ENCODE measurements around the gene RSRC2.
"Not testable (repeated sequence)": the region's sequence is repeated elsewhere in the genome, so short reads cannot be mapped to it uniquely, and the experiment has no call there.

The RSRC2 gene

DNA sequence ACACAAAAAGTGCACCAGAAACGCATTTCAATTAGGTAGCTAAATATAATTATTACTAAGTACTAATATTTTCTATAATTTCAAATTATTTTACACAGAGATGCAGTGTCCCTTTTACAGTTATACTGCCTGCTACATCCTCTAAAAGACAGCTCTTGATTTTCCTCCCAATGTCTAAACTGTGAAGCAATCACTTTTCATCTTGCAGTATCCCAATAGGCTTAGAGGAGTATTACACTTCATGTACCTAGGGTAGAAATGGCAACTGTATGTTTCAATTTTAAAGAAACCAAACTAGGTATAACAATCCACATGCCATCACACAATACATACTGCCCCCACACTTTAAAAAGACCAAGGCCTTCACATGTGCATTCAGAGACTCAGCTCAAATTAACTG lies 7.3 kb downstream of the RSRC2 start:
- TF ChIP-seq FOXA1 (IDR thresholded peaks at IDR 0.05) = no peak
- ChIA-PET CTCF (no interaction called here), POLR2A (interaction anchor here (1.1 kb wide), 1 partner anchor 19 kb away, joined by 5 read pairs; no protein-coding TSS in a partner anchor)
- no peak for DNase-seq (ENCODE audit: extremely low spot score)

DNA sequence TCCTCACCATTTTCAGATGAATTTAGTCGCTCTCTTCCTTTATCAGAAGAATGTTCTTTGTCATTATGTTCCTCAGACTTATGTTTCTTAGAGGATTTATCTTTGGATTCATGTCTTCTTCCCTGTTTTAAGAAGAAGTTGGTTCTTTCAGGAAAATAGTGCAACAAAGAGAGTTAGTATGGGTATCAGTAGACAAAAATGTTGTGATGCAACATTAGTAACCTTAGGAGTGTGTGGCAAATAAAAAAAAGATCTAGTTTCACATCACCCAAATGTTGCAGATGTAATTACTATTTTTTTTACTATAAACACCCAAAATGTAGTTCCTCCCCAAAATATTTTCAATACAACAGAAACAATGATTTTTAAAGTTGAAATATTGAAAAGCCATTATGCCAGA lies 7.8 kb downstream of the RSRC2 start:
- CTCF ChIA-PET = no interaction called here
- TF ChIP-seq CTBP1 (IDR thresholded peaks at IDR 0.05; ENCODE audit: borderline replicate concordance) (no peak), SP1 (IDR thresholded peaks at IDR 0.05) (no peak), SUZ12 (IDR thresholded peaks at IDR 0.05) (no peak), FOXM1 (IDR thresholded peaks at IDR 0.05; ENCODE audit: borderline replicate concordance) (no peak), LEF1 (IDR thresholded peaks at IDR 0.05; ENCODE audit: borderline replicate concordance) (no peak), FOXK2 (IDR thresholded peaks at IDR 0.05) (no peak), ELF4 (IDR thresholded peaks at IDR 0.05) (no peak), FOXA1 (IDR thresholded peaks at IDR 0.05) (no peak), BHLHE40 (IDR thresholded peaks at IDR 0.05; ENCODE audit: borderline replicate concordance) (no peak), TARDBP (IDR thresholded peaks at IDR 0.05) (no peak), ZNF384 (IDR thresholded peaks at IDR 0.05) (no peak), ARNT (IDR thresholded peaks at IDR 0.05) (no peak), HDGF (IDR thresholded peaks at IDR 0.05; ENCODE audit: borderline replicate concordance) (no peak)
- TF ChIP-seq, protein P1, sequence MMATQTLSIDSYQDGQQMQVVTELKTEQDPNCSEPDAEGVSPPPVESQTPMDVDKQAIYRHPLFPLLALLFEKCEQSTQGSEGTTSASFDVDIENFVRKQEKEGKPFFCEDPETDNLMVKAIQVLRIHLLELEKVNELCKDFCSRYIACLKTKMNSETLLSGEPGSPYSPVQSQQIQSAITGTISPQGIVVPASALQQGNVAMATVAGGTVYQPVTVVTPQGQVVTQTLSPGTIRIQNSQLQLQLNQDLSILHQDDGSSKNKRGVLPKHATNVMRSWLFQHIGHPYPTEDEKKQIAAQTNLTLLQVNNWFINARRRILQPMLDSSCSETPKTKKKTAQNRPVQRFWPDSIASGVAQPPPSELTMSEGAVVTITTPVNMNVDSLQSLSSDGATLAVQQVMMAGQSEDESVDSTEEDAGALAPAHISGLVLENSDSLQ (IDR thresholded peaks at IDR 0.05) = no peak
- POLR2A ChIA-PET = interaction anchor here (1.1 kb wide), 1 partner anchor 19 kb away, joined by 5 read pairs; no protein-coding TSS in a partner anchor

DNA sequence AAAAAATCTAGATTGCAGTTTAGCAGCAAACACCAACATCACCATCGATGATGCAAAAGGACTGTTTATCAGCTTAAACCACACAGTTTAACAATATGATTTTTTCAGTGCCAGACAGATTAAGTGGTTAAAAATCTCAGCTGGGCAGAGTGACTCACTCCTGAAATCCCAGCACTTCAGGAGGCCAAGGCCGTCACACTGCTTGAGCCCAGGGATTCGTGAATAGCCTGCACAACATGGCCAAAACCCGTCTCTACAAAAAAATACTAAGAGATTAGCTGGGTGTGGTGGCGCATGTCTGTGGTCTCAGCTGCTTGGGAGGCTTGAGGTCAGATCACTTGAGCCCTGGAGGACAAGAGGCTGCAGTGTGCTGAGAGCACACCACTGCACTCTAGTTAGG lies 8.9 kb downstream of the RSRC2 start:
- ChIA-PET POLR2A (no interaction called here), CTCF (no interaction called here)
- DNase-seq (ENCODE audit: extremely low spot score) = no peak
- TF ChIP-seq ELF4 (IDR thresholded peaks at IDR 0.05) = no peak

More for the DNA sequence above, 7.8 kb downstream of the RSRC2 start:
- DNase-seq (ENCODE audit: extremely low spot score) = no peak

DNA sequence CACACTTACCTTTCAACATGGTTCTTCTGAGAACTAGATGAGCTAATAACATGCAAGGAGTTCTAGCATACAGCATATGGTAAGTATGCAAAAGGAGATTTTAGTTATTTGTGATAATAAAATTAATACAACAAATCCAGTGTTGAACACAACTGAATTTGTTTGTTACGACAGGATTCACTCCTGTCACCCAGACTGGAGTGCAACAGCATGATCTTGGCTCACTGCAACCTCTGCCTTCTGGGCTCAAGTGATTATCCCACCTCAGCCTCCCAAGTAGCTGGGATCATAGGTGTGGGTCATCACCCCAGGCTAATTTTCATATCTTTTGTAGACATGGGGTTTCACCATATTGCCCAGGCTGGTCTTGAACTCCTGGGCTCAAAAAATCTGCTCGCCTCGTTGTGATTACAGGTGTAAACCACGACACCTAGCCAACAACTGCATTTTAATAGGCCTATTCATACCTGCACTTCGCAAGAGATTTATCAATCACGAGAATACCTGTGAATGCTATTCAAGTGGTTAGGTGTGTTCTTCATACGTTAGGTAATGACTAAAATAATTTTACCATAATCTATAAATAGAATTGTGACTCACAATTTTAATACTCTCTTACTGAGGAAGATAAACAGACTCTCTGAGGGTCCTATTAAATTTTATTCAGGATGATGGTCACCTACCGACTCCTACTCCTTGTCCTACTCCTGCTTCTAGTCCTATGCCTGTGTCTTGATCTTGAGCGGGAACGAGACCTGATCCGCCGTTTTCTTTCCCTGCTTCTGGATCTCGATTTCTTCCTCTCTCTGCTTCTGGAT lies 10.0 kb downstream of the RSRC2 start:
- POLR2A ChIA-PET = no interaction called here
- CTCF ChIA-PET = no interaction called here
- no peak for TF ChIP-seq FOXK2 (IDR thresholded peaks at IDR 0.05)
- no peak for TF ChIP-seq CTBP1 (IDR thresholded peaks at IDR 0.05; ENCODE audit: borderline replicate concordance)
- no peak for TF ChIP-seq FOXA1 (IDR thresholded peaks at IDR 0.05)
- TF ChIP-seq L3MBTL2 (conservative IDR thresholded peaks at IDR 0.05) = no peak
- no peak for TF ChIP-seq BHLHE40 (IDR thresholded peaks at IDR 0.05; ENCODE audit: borderline replicate concordance)
- TF ChIP-seq TARDBP (IDR thresholded peaks at IDR 0.05) = no peak
- TF ChIP-seq NFRKB (IDR thresholded peaks at IDR 0.05) = no peak
- TF ChIP-seq, protein P1 (IDR thresholded peaks at IDR 0.05) = no peak
- no peak for DNase-seq (ENCODE audit: extremely low spot score)

DNA sequence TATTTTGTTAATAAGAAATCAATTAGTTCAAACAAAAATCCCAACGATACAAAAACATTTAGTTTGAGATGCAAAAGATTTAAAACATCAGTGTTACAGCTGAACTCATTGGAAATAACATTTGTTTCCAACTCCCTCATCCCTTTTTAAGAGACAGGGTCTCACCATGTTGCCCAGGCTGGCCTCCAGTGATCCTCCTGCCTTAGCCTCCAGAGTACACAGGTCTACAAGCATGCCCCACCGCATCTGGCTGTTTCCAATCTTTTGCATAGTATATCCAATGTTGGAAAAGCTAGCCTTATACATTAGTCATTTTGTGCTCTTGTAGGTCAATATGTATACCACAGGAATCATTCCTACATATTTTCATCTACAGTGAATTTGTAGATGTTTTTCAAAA lies 11.5 kb downstream of the RSRC2 start:
- TF ChIP-seq BHLHE40 (IDR thresholded peaks at IDR 0.05; ENCODE audit: borderline replicate concordance) (no peak), SUZ12 (IDR thresholded peaks at IDR 0.05) (no peak)
- DNase-seq (ENCODE audit: extremely low spot score) = no peak
- CTCF ChIA-PET = no interaction called here
- POLR2A ChIA-PET = no interaction called here

DNA sequence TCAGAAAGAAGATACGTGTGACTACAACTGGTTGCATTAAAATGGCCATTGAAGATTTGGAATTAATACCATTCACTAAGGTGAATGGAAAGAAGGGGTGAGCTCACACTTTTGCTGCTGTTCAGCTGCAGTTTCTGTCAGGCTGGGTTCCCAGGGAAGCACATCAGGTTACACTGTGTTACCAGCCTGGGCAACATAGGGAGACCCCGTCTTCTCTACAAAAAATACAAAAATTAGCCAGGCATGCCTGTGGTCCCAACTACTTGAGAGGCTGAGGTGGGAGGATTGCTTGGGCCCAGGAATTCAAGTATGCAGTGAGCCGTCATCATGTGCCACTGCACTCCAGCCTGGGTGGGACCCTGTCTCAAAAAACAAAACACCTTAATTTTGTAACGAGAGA lies 13.1 kb downstream of the RSRC2 start:
- ChIA-PET POLR2A (interaction anchor here (1.4 to 3.7 kb wide), 3 partner anchors 9 to 13 kb away, joined by 4 to 17 read pairs (median 16); partner anchors contain the start of genes KNTC1, RSRC2 and ZCCHC8), CTCF (no interaction called here)
- DNase-seq (ENCODE audit: extremely low spot score) = no peak
- no peak for TF ChIP-seq ZNF384 (IDR thresholded peaks at IDR 0.05)
- TF ChIP-seq, protein P1 (IDR thresholded peaks at IDR 0.05) = no peak
- TF ChIP-seq NFRKB (IDR thresholded peaks at IDR 0.05) = no peak
- no peak for TF ChIP-seq L3MBTL2 (conservative IDR thresholded peaks at IDR 0.05)
- TF ChIP-seq FOXA1 (IDR thresholded peaks at IDR 0.05) = no peak
- no peak for TF ChIP-seq SUZ12 (IDR thresholded peaks at IDR 0.05)
- no peak for TF ChIP-seq HDGF (IDR thresholded peaks at IDR 0.05; ENCODE audit: borderline replicate concordance)

DNA sequence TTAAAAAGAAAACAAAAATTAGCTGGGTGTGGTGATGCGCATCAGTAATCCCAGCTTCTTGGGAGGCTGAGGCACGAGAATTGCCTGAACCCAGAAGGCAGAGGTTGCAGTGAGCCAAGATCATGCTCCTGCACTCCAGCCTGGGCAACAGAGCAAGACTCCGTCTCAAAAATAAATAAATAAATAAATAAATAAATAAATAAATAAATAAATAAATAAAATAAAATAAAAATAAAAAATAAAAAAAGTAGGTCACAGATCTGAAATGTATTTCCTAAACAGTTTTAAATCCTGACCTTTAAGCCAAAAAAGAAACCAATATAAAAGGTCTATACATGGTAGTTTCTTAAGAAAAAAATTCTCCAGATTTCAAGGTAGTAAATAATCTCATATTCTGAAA lies 13.7 kb downstream of the RSRC2 start:
- CTCF ChIA-PET = interaction anchor here (0.7 kb wide), 1 partner anchor 15 kb away, joined by 3 read pairs; no protein-coding TSS in a partner anchor
- not testable (repeated sequence) for DNase-seq (ENCODE audit: extremely low spot score)
- POLR2A ChIA-PET = interaction anchor here (1.4 to 3.7 kb wide), 3 partner anchors 10 to 13 kb away, joined by 4 to 17 read pairs (median 16); partner anchors contain the start of genes KNTC1, RSRC2 and ZCCHC8

All from HEK293T (cell line).